ENCODE results near the gene CEPT1.

The CEPT1 gene

DNA sequence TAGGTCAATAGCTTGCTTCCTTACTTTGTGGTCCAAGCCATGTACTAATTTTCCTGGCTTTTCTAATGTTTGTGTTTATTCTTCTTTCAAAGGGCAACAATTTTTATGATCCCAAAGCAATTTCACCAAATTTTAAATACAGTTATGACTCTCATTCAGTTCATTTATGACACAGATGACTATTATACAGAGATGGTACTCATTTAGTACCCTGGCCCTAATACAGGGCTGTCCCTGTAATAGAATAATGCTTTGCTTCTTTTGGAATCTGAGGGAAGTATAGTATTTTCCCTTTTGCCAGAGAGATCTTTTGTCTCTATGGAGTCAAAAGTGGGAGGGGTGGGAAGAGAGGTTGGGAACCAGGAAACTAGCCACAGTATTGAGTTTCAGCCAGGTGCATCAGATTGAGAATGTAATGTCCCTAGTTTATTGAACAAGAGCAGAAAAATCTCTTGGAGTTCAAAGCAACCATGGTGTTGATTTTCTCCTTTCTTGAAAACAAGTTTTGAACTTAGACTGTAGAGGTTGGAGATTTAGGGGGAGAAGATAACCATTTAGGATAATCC is 40.0 kb downstream of the CEPT1 start:
- Histone ChIP-seq H3K27me3 (ENCODE audit: control insufficient read depth in 1 of 2, insufficient read depth in 2 of 2, low read length in 2 of 2) (no peaks in the 10 kb centered on the region), H3K4me1 (ENCODE audit: insufficient read depth, low read length) (no peaks in the 10 kb centered on the region), H3K36me3 (ENCODE audit: insufficient read depth, low read length) (peaks cover 45% of the 10 kb centered on the region), H3K9me3 (ENCODE audit: low read length) (no peaks in the 10 kb centered on the region), H3K4me3 (ENCODE audit: low read depth in 1 of 2, low read length in 2 of 2) (no peak overlapping the region), H3K27ac (ENCODE audit: low read depth, low read length) (no peak overlapping the region), H3K9ac (ENCODE audit: low read length) (no peak overlapping the region)

DNA sequence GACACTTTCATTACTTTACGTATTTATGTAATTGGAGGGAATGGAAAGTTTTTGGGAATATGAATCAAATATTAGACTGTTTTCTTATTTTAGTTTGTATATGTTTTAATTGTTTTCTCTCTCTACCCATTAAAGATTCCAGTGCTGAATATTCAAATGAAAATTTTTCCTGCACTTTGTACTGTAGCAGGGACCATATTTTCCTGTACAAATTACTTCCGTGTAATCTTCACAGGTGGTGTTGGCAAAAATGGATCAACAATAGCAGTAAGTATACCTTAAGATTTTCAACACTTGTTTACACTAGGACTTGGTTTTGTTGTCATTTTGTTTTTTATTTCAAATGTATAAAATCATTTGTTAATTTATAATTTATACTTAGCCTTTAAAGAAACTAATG is 42.0 kb downstream of the CEPT1 start:
- no peaks in the 10 kb centered on the region for H3K4me1 ChIP-seq (ENCODE audit: insufficient read depth, low read length)
- H3K36me3 ChIP-seq (ENCODE audit: insufficient read depth, low read length), result peaks cover 42% of the 10 kb centered on the region
- no peak overlapping the region for H3K9ac ChIP-seq (ENCODE audit: low read length)
- H3K27me3 ChIP-seq (ENCODE audit: control insufficient read depth in 1 of 2, insufficient read depth in 2 of 2, low read length in 2 of 2), result no peaks in the 10 kb centered on the region
- no peaks in the 10 kb centered on the region for H3K9me3 ChIP-seq (ENCODE audit: low read length)
- no peak overlapping the region for H3K4me3 ChIP-seq (ENCODE audit: low read depth in 1 of 2, low read length in 2 of 2)
- H3K27ac ChIP-seq (ENCODE audit: low read depth, low read length), result no peak overlapping the region

DNA sequence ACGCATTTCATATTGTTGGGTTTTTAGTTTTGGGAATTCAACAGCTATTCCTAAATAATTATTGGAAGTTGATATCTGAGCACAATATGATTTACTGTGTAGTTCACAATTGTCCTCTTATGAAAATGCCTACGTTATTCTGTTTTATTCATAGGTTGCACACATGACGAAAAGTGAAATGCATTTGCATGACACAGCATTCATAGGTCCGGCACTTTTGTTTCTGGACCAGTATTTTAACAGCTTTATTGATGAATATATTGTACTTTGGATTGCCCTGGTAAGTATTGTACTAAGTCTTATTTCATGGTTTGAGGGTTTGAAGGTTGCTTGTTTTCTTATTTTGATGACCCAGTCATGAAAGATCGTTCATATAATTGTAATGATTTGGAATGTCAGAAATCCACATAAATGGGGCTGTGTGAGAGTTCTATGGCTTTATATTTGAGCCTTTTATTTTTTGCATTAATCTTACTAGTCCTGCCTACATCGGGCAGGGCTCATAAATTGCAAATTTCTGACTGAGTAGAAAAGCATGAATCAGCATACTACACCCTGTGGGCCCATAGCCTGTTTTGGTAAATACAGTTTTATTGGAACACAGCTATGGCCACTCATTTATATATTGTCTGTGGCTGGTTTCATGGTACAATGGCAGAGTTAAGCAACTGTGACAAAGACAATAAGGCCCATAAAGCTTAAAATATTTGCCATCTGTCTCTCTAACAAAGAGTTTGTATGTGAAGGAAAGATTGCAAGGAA is 43.5 kb downstream of the CEPT1 start:
- Histone ChIP-seq H3K27ac (ENCODE audit: low read depth, low read length) (no peak overlapping the region), H3K9ac (ENCODE audit: low read length) (no peak overlapping the region), H3K27me3 (ENCODE audit: control insufficient read depth in 1 of 2, insufficient read depth in 2 of 2, low read length in 2 of 2) (no peaks in the 10 kb centered on the region), H3K4me1 (ENCODE audit: insufficient read depth, low read length) (no peaks in the 10 kb centered on the region), H3K36me3 (ENCODE audit: insufficient read depth, low read length) (peaks cover 41% of the 10 kb centered on the region), H3K4me3 (ENCODE audit: low read depth in 1 of 2, low read length in 2 of 2) (no peak overlapping the region), H3K9me3 (ENCODE audit: low read length) (no peaks in the 10 kb centered on the region)

DNA sequence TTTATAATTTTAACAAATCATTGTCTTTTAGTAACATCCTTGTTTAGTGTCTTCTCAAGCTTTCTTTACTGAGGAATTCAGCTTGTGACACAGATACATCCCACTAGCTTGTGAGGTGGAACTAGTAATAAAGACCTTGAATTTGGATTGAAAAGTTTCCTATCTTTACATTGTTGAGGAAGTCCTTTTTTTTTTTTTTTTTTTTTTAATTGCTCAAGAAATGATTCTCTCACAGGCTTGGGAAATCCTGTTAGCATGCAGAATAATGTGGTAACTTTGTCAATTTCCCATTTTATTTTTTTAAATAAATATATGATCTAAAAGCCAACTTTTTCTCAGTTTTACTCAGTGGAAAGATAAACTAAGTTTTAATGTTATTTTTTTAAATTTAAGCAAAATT is 44.6 kb downstream of the CEPT1 start:
- Histone ChIP-seq H3K27ac (ENCODE audit: low read depth, low read length) (no peak overlapping the region), H3K4me1 (ENCODE audit: insufficient read depth, low read length) (no peaks in the 10 kb centered on the region), H3K9ac (ENCODE audit: low read length) (no peak overlapping the region), H3K4me3 (ENCODE audit: low read depth in 1 of 2, low read length in 2 of 2) (no peak overlapping the region), H3K27me3 (ENCODE audit: control insufficient read depth in 1 of 2, insufficient read depth in 2 of 2, low read length in 2 of 2) (no peaks in the 10 kb centered on the region), H3K9me3 (ENCODE audit: low read length) (no peaks in the 10 kb centered on the region), H3K36me3 (ENCODE audit: insufficient read depth, low read length) (peaks cover 39% of the 10 kb centered on the region)

DNA sequence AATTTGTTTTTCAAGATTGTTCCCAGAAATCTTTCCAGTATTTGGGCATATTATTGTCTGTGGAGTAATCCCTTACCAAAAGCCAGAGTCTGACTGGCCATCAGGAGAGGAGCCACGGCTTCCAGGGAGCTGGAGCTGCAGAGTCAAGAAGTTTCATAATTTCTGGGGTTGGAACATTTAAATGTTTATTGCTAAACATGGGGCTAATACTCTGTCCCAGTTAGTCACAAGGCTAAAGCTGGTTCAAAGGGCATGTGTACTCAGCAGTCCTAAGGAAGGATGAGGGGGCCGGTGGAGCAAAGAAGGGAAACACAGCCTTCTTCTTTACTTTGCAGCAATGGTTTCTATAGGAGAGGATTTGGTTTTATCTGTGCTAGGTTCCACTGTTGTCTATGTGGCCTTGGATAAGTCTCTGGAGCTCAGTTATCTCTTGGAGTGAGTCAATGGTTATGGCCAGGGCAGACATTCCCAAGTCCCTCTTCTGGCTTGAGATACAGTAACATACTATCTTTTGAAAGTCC is 51.0 kb downstream of the CEPT1 start:
- Histone ChIP-seq H3K9ac (ENCODE audit: low read length) (no peak overlapping the region), H3K36me3 (ENCODE audit: insufficient read depth, low read length) (peaks cover 22% of the 10 kb centered on the region), H3K27me3 (ENCODE audit: control insufficient read depth in 1 of 2, insufficient read depth in 2 of 2, low read length in 2 of 2) (no peaks in the 10 kb centered on the region), H3K4me3 (ENCODE audit: low read depth in 1 of 2, low read length in 2 of 2) (no peak overlapping the region), H3K4me1 (ENCODE audit: insufficient read depth, low read length) (peaks cover 8% of the 10 kb centered on the region), H3K27ac (ENCODE audit: low read depth, low read length) (no peak overlapping the region), H3K9me3 (ENCODE audit: low read length) (no peaks in the 10 kb centered on the region)

DNA sequence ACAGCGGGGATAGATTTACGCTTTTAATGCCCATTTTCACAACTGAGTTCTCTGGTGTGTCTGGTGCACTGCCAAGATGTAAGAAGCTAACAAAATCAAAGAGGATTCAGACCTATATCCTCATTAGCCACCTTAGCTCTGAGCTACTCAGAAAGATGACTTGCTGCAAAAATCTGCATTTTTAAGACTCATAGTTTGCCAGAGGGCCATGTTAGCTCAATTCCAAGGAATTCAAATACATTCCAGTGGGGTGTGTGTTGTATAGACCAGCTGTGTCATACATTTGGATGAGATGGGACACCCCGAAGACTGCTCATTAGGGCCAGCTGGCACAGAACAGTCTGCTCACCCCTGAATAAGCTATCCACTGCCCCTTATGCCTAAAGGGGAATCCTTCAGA is 51.5 kb downstream of the CEPT1 start:
- H3K27me3 ChIP-seq (ENCODE audit: control insufficient read depth in 1 of 2, insufficient read depth in 2 of 2, low read length in 2 of 2), result no peaks in the 10 kb centered on the region
- no peak overlapping the region for H3K27ac ChIP-seq (ENCODE audit: low read depth, low read length)
- H3K4me1 ChIP-seq (ENCODE audit: insufficient read depth, low read length), result peaks cover 8% of the 10 kb centered on the region
- no peak overlapping the region for H3K9ac ChIP-seq (ENCODE audit: low read length)
- H3K36me3 ChIP-seq (ENCODE audit: insufficient read depth, low read length), result peaks cover 22% of the 10 kb centered on the region
- H3K4me3 ChIP-seq (ENCODE audit: low read depth in 1 of 2, low read length in 2 of 2), result no peak overlapping the region
- H3K9me3 ChIP-seq (ENCODE audit: low read length), result no peaks in the 10 kb centered on the region

DNA sequence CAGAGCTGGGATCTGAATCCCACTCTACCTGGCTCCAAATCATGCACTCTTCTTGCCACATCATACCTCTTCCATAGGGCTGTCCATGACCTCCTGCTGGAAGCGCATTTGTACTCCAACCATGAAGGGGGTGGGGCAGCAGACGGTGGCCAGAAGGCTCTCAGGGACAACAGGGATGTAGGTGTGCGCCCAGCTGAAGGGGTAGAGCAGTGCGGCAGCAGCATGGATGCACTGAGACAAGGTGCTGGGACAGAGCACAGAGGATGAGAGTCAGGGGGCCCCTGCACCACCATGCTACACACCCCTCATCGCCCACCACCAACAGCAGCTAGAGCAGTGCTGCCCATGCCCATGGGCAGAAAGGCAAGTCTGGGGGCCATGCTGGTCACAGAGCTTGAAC is 52.1 kb downstream of the CEPT1 start:
- Histone ChIP-seq H3K4me3 (ENCODE audit: low read depth in 1 of 2, low read length in 2 of 2) (no peak overlapping the region), H3K27ac (ENCODE audit: low read depth, low read length) (no peak overlapping the region)

DNA sequence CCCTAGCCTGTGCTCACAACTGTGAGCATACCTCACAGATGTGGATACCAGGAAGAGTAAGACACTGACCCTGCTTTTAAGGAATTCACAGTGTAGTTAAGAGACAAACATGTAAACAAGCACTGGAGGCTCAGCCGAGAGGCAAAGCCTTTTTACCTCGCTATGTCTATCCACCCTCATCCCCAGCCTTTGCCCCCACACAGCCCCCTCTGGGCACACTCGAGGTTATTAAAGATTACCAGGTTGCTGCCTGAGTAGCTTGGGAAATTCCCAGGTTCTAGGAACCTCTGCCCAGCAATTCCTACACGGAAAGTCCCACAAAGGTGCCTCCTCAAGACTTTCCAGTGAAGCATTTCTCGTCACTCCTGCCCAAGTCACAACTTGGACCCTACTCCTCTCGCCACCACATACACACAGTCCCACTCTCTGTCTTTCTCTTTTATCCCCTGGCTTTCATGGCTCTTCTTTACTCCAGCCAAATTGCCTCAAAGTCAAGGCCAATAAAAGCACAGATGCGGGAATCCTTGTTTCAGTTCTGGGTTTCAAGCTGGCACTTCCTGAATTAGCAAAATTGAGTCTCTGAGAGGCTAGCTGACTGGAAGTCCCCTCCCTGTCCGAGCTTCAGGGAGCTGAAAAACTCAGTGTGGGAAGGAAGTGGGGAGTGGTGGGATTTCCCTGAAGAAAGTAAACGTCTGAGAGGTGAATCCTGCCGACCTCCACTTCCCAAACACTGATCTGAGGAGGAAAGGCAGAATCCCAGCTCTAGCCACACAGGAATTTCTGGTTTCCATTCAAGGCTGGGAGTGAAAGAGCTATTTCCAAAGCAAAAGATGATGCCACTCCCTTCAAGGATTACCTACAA is 52.9 kb downstream of the CEPT1 start:
- Histone ChIP-seq H3K4me3 (ENCODE audit: low read depth in 1 of 2, low read length in 2 of 2) (no peak overlapping the region), H3K4me1 (ENCODE audit: insufficient read depth, low read length) (peaks cover 8% of the 10 kb centered on the region), H3K36me3 (ENCODE audit: insufficient read depth, low read length) (peaks cover 9% of the 10 kb centered on the region), H3K27me3 (ENCODE audit: control insufficient read depth in 1 of 2, insufficient read depth in 2 of 2, low read length in 2 of 2) (no peaks in the 10 kb centered on the region), H3K27ac (ENCODE audit: low read depth, low read length) (no peak overlapping the region), H3K9me3 (ENCODE audit: low read length) (no peaks in the 10 kb centered on the region), H3K9ac (ENCODE audit: low read length) (no peak overlapping the region)

More for the DNA sequence above, 52.1 kb downstream of the CEPT1 start:
- Histone ChIP-seq H3K4me1 (ENCODE audit: insufficient read depth, low read length) (peaks cover 8% of the 10 kb centered on the region), H3K36me3 (ENCODE audit: insufficient read depth, low read length) (peaks cover 16% of the 10 kb centered on the region), H3K27me3 (ENCODE audit: control insufficient read depth in 1 of 2, insufficient read depth in 2 of 2, low read length in 2 of 2) (no peaks in the 10 kb centered on the region), H3K9me3 (ENCODE audit: low read length) (no peaks in the 10 kb centered on the region), H3K9ac (ENCODE audit: low read length) (no peak overlapping the region)

DNA sequence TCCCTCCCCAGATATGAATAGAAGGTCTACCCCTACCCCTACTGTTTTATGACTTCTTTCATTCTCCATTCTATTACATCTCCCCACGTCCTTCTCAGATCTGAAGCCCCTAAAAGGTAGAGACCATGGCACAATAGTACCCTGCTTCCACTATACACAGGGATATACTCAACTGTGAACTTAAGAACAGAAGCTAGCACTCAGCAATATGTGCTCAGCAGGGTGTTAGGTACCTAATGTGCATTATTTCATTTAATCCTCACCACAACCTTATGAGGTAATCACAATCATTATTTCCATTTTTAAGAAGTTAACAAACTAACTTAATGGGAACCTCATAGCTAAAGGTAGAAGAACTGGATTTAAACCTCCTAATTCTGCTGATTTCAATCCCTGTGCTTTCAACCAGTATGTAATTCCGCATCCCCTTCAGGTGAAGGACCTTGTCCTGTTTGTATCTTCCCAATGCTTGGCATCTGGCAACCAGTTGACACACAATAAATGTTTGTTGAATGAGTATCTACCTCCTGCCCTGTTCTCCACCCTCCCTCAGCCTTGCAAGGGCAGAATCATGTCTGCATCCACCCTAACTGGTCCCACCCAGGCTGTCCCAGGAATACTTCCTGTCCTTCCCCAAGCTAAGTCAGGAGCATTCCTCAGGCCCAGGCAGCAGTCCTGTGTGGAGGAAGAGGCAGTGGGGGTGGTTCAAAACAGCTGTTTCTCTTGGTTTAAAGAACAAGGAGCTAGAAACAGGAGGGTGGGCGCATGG is 53.9 kb downstream of the CEPT1 start:
- H3K4me1 ChIP-seq (ENCODE audit: insufficient read depth, low read length), result peaks cover 8% of the 10 kb centered on the region
- peaks cover under 1% of the 10 kb centered on the region for H3K36me3 ChIP-seq (ENCODE audit: insufficient read depth, low read length)
- no peak overlapping the region for H3K27ac ChIP-seq (ENCODE audit: low read depth, low read length)
- no peak overlapping the region for H3K4me3 ChIP-seq (ENCODE audit: low read depth in 1 of 2, low read length in 2 of 2)
- H3K27me3 ChIP-seq (ENCODE audit: control insufficient read depth in 1 of 2, insufficient read depth in 2 of 2, low read length in 2 of 2), result no peaks in the 10 kb centered on the region
- no peak overlapping the region for H3K9ac ChIP-seq (ENCODE audit: low read length)
- H3K9me3 ChIP-seq (ENCODE audit: low read length), result no peaks in the 10 kb centered on the region

DNA sequence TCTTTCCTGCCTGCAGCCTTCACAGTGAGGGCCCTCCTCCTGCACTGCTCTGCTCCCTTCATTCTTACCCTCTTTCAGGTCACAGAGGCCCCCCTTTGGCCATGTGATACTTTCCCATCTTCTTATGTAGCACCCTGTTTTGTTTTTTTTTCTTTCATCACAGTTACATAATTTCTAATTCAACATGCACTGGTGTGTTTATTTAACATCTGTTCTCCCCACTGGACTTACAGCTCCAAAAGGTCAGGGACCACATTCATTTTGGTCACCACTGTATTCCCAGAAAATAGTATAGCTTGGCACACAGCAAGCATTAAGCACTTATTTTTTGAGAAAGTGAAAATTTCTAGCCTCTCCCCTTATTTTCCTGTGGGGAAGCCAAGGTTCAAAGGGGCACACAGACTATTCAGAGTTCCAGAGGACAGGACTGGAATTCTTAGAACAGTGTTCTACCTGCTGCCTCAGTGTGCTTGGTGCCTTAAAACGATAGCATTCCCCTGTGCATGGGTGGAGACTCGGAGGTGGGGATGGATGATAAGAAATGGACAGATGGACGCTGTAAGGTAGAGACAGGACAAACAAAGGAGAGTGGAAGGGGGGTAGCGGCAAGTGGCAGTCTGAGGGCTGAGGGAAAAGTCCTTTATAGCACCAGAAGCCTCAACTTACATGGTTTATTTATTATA is 55.1 kb downstream of the CEPT1 start:
- H3K27ac ChIP-seq (ENCODE audit: low read depth, low read length), result no peak overlapping the region
- no peak overlapping the region for H3K4me3 ChIP-seq (ENCODE audit: low read depth in 1 of 2, low read length in 2 of 2)
- no peaks in the 10 kb centered on the region for H3K9me3 ChIP-seq (ENCODE audit: low read length)
- H3K4me1 ChIP-seq (ENCODE audit: insufficient read depth, low read length), result peaks cover 8% of the 10 kb centered on the region
- H3K27me3 ChIP-seq (ENCODE audit: control insufficient read depth in 1 of 2, insufficient read depth in 2 of 2, low read length in 2 of 2), result no peaks in the 10 kb centered on the region
- H3K36me3 ChIP-seq (ENCODE audit: insufficient read depth, low read length), result no peaks in the 10 kb centered on the region
- H3K9ac ChIP-seq (ENCODE audit: low read length), result no peak overlapping the region
